IMR-90 (cell line): ENCODE measurements around the gene ACAN. TPM values are rescaled to one million over a fixed set of nuclear protein-coding genes. Genes with fewer than 3 reads are reported as not detected.
A peak's percentile ranks its signal among the peaks of the same experiment; 100 is the strongest.

ENCODE experiments used
- ATAC-seq: fragments of 200-7000 bp; cut with Tn5 transposase; 2 replicates; pipeline ENCODE4 v1.9.1; 2020; ENCODE audit warnings: low read depth, mild to moderate bottlenecking, moderate library complexity
- BruUV-seq: library from RNA; stranded (reverse); fragments of 400-500 nt; replicated peaks from 2 replicates; lab custom pipeline; 2021; lab: Mats Ljungman, UMichigan
- CTCF ChIA-PET: fragments of 300-600 bp; formaldehyde crosslinking; extraction: SDS; loops from one replicate; lab custom pipeline; 2021; ENCODE audit warnings: antibody characterized with exemption; lab: Yijun Ruan, JAX
- POLR2A ChIA-PET: fragments of 300-600 bp; sonication (Branson Sonifier 250); formaldehyde crosslinking; loops from one replicate; lab custom pipeline; 2022; ENCODE audit warnings: antibody characterized with exemption; ENCODE audit not compliant: unreplicated experiment; lab: Charles Lee
- DNase-seq: peaks from one replicate; pipeline ENCODE4 v3.0.0; 2013
- H2AFZ ChIP-seq: replicated peaks from 2 replicates; pipeline ENCODE3; 2013; ENCODE audit warnings: low read length, mild to moderate bottlenecking; ENCODE audit not compliant: poor library complexity
- H2AK5ac ChIP-seq: 2 replicates; pipeline ENCODE4 v1.6.1; 2013; ENCODE audit warnings: low read depth, low read length, inconsistent platforms
- H2AK9ac ChIP-seq: replicated peaks from 2 replicates; pipeline ENCODE3; 2013; ENCODE audit warnings: mild to moderate bottlenecking, low read depth, low read length, moderate library complexity; ENCODE audit not compliant: poor library complexity
- H2BK120ac ChIP-seq: 2 replicates; pipeline ENCODE4 v1.6.1; 2013; ENCODE audit warnings: low read depth, low read length, inconsistent platforms
- H2BK15ac ChIP-seq: 3 replicates; pipeline ENCODE4 v1.6.1; 2013; ENCODE audit warnings: low read depth, low read length, inconsistent platforms
- H2BK20ac ChIP-seq: 2 replicates; pipeline ENCODE4 v1.6.1; 2013; ENCODE audit warnings: low read depth, mild to moderate bottlenecking, inconsistent platforms, low read length, moderate library complexity
- H2BK5ac ChIP-seq: 2 replicates; pipeline ENCODE4 v1.6.1; 2013; ENCODE audit warnings: mild to moderate bottlenecking, low read depth, low read length, inconsistent platforms; ENCODE audit not compliant: poor library complexity, severe bottlenecking
- H3K14ac ChIP-seq: replicated peaks from 2 replicates; pipeline ENCODE4 v1.6.1; 2013; ENCODE audit warnings: low read depth, low read length, inconsistent platforms
- H3K18ac ChIP-seq: 2 replicates; pipeline ENCODE4 v1.6.1; 2013; ENCODE audit warnings: low read depth, low read length, control low read depth
- H3K23ac ChIP-seq: 2 replicates; pipeline ENCODE4 v1.6.1; 2013; ENCODE audit warnings: low read depth, low read length, inconsistent platforms
- H3K27ac ChIP-seq: 2 replicates; pipeline ENCODE4 v1.5.1; 2013; ENCODE audit warnings: mild to moderate bottlenecking, control low read depth, low read length; ENCODE audit not compliant: insufficient read depth
- H3K27me3 ChIP-seq: 2 replicates; pipeline ENCODE4 v1.6.1; 2013; ENCODE audit warnings: low read length; ENCODE audit not compliant: control insufficient read depth, insufficient read depth
- H3K36me3 ChIP-seq: 2 replicates; pipeline ENCODE4 v1.6.1; 2013; ENCODE audit warnings: low read length, mixed read lengths; ENCODE audit not compliant: control insufficient read depth, insufficient read depth
- H3K4ac ChIP-seq: 2 replicates; pipeline ENCODE4 v1.6.1; 2013; ENCODE audit warnings: low read depth, low read length, inconsistent platforms
- H3K4me1 ChIP-seq: 2 replicates; pipeline ENCODE4 v1.6.1; 2013; ENCODE audit warnings: low read length, mixed read lengths; ENCODE audit not compliant: control insufficient read depth, insufficient read depth
- H3K4me2 ChIP-seq: 2 replicates; pipeline ENCODE4 v1.6.1; 2013; ENCODE audit warnings: low read depth, mild to moderate bottlenecking, control low read depth, low read length, moderate library complexity
- H3K4me3 ChIP-seq: 2 replicates; pipeline ENCODE4 v1.5.1; 2013; ENCODE audit warnings: low read depth, mild to moderate bottlenecking, control low read depth, low read length, moderate library complexity; ENCODE audit not compliant: insufficient read depth
- H3K56ac ChIP-seq: 2 replicates; pipeline ENCODE4 v1.6.1; 2013; ENCODE audit warnings: low read length, inconsistent platforms; ENCODE audit not compliant: insufficient read depth; ENCODE audit errors: extremely low read depth
- H3K79me1 ChIP-seq, 2 experiments: 2 replicates each; pipeline ENCODE4 v1.6.1; 2013; ENCODE audit warnings: low read length in 2 of 2, inconsistent platforms in 1 of 2, low read depth in 1 of 2
- H3K9ac ChIP-seq: 2 replicates; pipeline ENCODE4 v1.6.1; 2013; ENCODE audit warnings: low read depth, low read length, control low read depth
- H3K9me1 ChIP-seq: 2 replicates; pipeline ENCODE4 v1.6.1; 2013; ENCODE audit warnings: low read length, inconsistent platforms; ENCODE audit not compliant: insufficient read depth
- H3K9me3 ChIP-seq: 2 replicates; pipeline ENCODE4 v1.6.1; 2013; ENCODE audit warnings: low read length; ENCODE audit not compliant: control insufficient read depth, insufficient read depth
- H4K20me1 ChIP-seq: 2 replicates; pipeline ENCODE4 v1.6.1; 2013; ENCODE audit warnings: low read length, inconsistent platforms; ENCODE audit not compliant: insufficient read depth
- H4K5ac ChIP-seq: 2 replicates; pipeline ENCODE4 v1.6.1; 2013; ENCODE audit warnings: mild to moderate bottlenecking, low read depth, low read length, control low read depth
- H4K8ac ChIP-seq, 2 experiments: 2 replicates each; pipeline ENCODE4 v1.6.1; 2013; ENCODE audit warnings: low read depth in 2 of 2, low read length in 2 of 2, control low read depth in 1 of 2, inconsistent platforms in 1 of 2
- H4K91ac ChIP-seq: 2 replicates; pipeline ENCODE4 v1.6.1; 2013; ENCODE audit warnings: low read depth, low read length, inconsistent platforms; ENCODE audit not compliant: insufficient read depth
- CEBPB ChIP-seq: IDR thresholded peaks from 2 replicates; pipeline ENCODE4 v1.6.1; 2012; ENCODE audit warnings: low read depth, low read length, improper control_type of control experiment
- CTCF ChIP-seq: conservative IDR thresholded peaks from 2 replicates; pipeline ENCODE4 v1.5.1; 2012; ENCODE audit warnings: mild to moderate bottlenecking, low read depth, low read length, improper control_type of control experiment
- RAD21 ChIP-seq: IDR thresholded peaks from 2 replicates; pipeline ENCODE4 v1.6.1; 2012; ENCODE audit warnings: low read length, improper control_type of control experiment
- SMC3 ChIP-seq: fragments of 150-350 bp; IDR thresholded peaks from 2 replicates; pipeline ENCODE4 v1.6.1; 2016; ENCODE audit warnings: low read depth, mild to moderate bottlenecking, antibody characterized with exemption, low read length, moderate library complexity
- WGBS, 2 experiments: methylation state at CpG; one replicate each; pipeline versions ENCODE4 v1.1.5 to v1.1.7; 2013; ENCODE audit warnings: missing lambda C conversion rate in 2 of 2; ENCODE audit not compliant: insufficient read length in 1 of 2; ENCODE audit errors: extremely low coverage in 2 of 2; 5-methylcytosine and 5-hydroxymethylcytosine counted together
- dilution Hi-C: fragments of 300-500 bp; cut with HindIII; formaldehyde crosslinking; loops from one replicate; pipeline ENCODE4 v1.14.3; 2018; ENCODE audit warnings: low sequenced_read_pairs; ENCODE audit not compliant: unreplicated experiment
- in situ Hi-C: fragments of 300-500 bp; cut with MboI; formaldehyde crosslinking; loops from 3 replicates; pipeline ENCODE4 v1.14.3; 2019; ENCODE audit warnings: low sequenced_read_pairs, inconsistent platforms, mixed read lengths
- intact Hi-C: fragments of 100-400 bp; cut with micrococcal nuclease; formaldehyde crosslinking; loops from 2 replicates; pipeline ENCODE4 v1.10.0; 2022
- polyA plus RNA-seq, 3 experiments: library from polyadenylated mRNA; depleted of rRNA; stranded (reverse); fragments of >200 nt; gene quantifications; 2 replicates each; pipeline ENCODE4 v1.2.3, GENCODE V29; 2012; ENCODE audit warnings: low replicate concordance in 1 of 3
- total RNA-seq: library from RNA; depleted of rRNA; stranded (reverse); fragments of >200 nt; gene quantifications from 2 replicates; pipeline ENCODE4 v1.2.3, GENCODE V29; 2012

Gene ACAN
- total and polyA plus RNA-seq, 2 of the 4 experiments (the other 2 are of a cell fraction), result 0.54 to 0.96 TPM

- Histone ChIP-seq H3K23ac (no peak overlapping the region), H2AK9ac (peak overlapping the region; percentile 91), H3K9me1 (peaks cover 28% of the 10 kb centered on the region), H3K14ac (no peak overlapping the region), H3K79me1 (peaks cover 35 to 93% of the 10 kb centered on the region in 2 experiments), H3K4me1 (peaks cover 18% of the 10 kb centered on the region), H2BK15ac (no peak overlapping the region), H3K9ac (no peak overlapping the region), H4K91ac (peak overlapping the region; percentile 80), H3K4ac (peak overlapping the region; percentile 69), H4K20me1 (peaks cover 82% of the 10 kb centered on the region), H3K36me3 (peaks cover 76% of the 10 kb centered on the region), H3K18ac (no peak overlapping the region), H3K4me2 (no peak overlapping the region), H3K4me3 (no peak overlapping the region), H2BK5ac (no peak overlapping the region), H2BK120ac (no peak overlapping the region), H3K9me3 (no peaks in the 10 kb centered on the region), H4K5ac (no peak overlapping the region), H3K27me3 (no peaks in the 10 kb centered on the region), H3K27ac (no peak overlapping the region), H4K8ac (peak overlapping the region in 1 of 2 experiments; percentile 50; a peak in 1 of 4 replicates), H2AFZ (peak overlapping the region; percentile 77), H3K56ac (no peak overlapping the region), H2AK5ac (peak overlapping the region; percentile 37; the same call in 1 of the 2 replicates), H2BK20ac (peak overlapping the region; percentile 40; the same call in 1 of the 2 replicates)
- ChIA-PET CTCF (interaction anchor here (0.6 to 2.4 kb wide), 23 partner anchors 9 to 273 kb away, joined by 3 to 37 read pairs (median 6); partner anchors contain the start of gene MFGE8), POLR2A (interaction anchor here (1.1 kb wide), 1 partner anchor 98 kb away, joined by 5 read pairs; no protein-coding TSS in a partner anchor)
- ATAC-seq (peak; percentile 84), DNase-seq (peak; percentile 70)
- dilution Hi-C loops, result loop anchor here (25.0 kb wide), 1 partner anchor 108 kb away; no protein-coding TSS in a partner anchor
- intact Hi-C loops, result loop anchor here (1.0 to 10.0 kb wide), 5 partner anchors 100 to 400 kb away; no protein-coding TSS in a partner anchor
- in situ Hi-C loops, result loop anchor here (5.0 kb wide), 2 partner anchors 113 to 273 kb away; no protein-coding TSS in a partner anchor
- no TSS peak for BruUV-seq
- WGBS, 2 experiments, result 38% methylated on average over 4 of the region's 10 CpGs; no CpG with 5 or more reads in 1 of the 2 experiments
- TF ChIP-seq RAD21 (peak; percentile 91), CEBPB (no peak), SMC3 (peak; percentile 92), CTCF (peak; percentile 92)
Measured at GRCh38 chr15:88904624-88905327, 101.5 kb downstream of the ACAN start.
